Urinary bladder (tissue), 4 donors: ENCODE results near the gene CDKN2A. TPM values are rescaled to one million over a fixed set of nuclear protein-coding genes. Genes with fewer than 3 reads are reported as not detected.

Source experiments
- DNase-seq: peaks from one replicate; pipeline ENCODE4 v3.0.0-alpha.2; 2015; ENCODE audit errors: extremely low spot score
- H3K27ac ChIP-seq: one replicate; pipeline ENCODE4 v1.5.1; 2013; ENCODE audit warnings: low read depth, mild to moderate bottlenecking, moderate library complexity
- H3K36me3 ChIP-seq: one replicate; pipeline ENCODE4 v1.6.1; 2013; ENCODE audit warnings: mild to moderate bottlenecking, moderate library complexity; ENCODE audit not compliant: insufficient read depth
- H3K4me1 ChIP-seq: one replicate; pipeline ENCODE4 v1.6.1; 2013; ENCODE audit warnings: mild to moderate bottlenecking, moderate library complexity; ENCODE audit not compliant: insufficient read depth
- H3K4me3 ChIP-seq: one replicate; pipeline ENCODE4 v1.5.1; 2013; ENCODE audit warnings: low read depth, low read length
- WGBS: extraction: QIAGEN DNeasy Blood & Tissue Kit; methylation state at CpG from one replicate; pipeline ENCODE4 v1.1.7; 2013; 5-methylcytosine and 5-hydroxymethylcytosine counted together
- polyA plus RNA-seq: library from polyadenylated mRNA; stranded (reverse); fragments of 200-250 nt; gene quantifications from one replicate; pipeline ENCODE4 v1.2.3, GENCODE V29; 2013
- total RNA-seq: library from RNA; depleted of rRNA; stranded (reverse); fragments of >200 nt; gene quantifications from one replicate; pipeline ENCODE4 v1.2.3, GENCODE V29; 2014
- donor health status: healthy with polysubstance abuse.
- donor health status: healthy.

Gene CDKN2A
- total and polyA plus RNA-seq, 2 donors: 0.85 to 1.3 TPM

GRCh38 chr9:21996438-21996837, 2.2 kb upstream of the CDKN2A start:
- 77% methylated on average over 9 of the region's 9 CpGs for WGBS
- Histone ChIP-seq H3K4me1 (no peaks in the 10 kb centered on the region), H3K36me3 (no peaks in the 10 kb centered on the region), H3K4me3 (no peak overlapping the region), H3K27ac (no peak overlapping the region)
- no peak for DNase-seq

GRCh38 chr9:21995666-21996398, 1.6 kb upstream of the CDKN2A start:
- peak overlapping the region; percentile 85 for H3K27ac ChIP-seq
- 24% methylated on average over 54 of the region's 54 CpGs for WGBS
- peak overlapping the region; percentile 87 for H3K4me3 ChIP-seq
- DNase-seq: no peak
- H3K36me3 ChIP-seq: no peaks in the 10 kb centered on the region
- no peaks in the 10 kb centered on the region for H3K4me1 ChIP-seq

GRCh38 chr9:21995006-21995665, 944 bp upstream of the CDKN2A start:
- Histone ChIP-seq H3K27ac (peak overlapping the region; percentile 85), H3K4me3 (peak overlapping the region; percentile 87), H3K36me3 (no peaks in the 10 kb centered on the region), H3K4me1 (no peaks in the 10 kb centered on the region)
- WGBS: under 1% methylated on average over 56 of the region's 56 CpGs
- DNase-seq: no peak

- Histone ChIP-seq H3K27ac (peak within 1 kb of the TSS; percentile 85), H3K4me3 (peak within 1 kb of the TSS; percentile 87), H3K4me1 (no peaks in the 10 kb centered on the region), H3K36me3 (no peaks in the 10 kb centered on the region)
- DNase-seq: no peak
- WGBS: under 1% methylated on average over 43 of the region's 43 CpGs
These were observed 389 bp upstream of the CDKN2A start, which contains the start of gene CDKN2B-AS1 for GRCh38 chr9:21994556-21995005. CDKN2B-AS1 (plus strand) TSS chr9:21994791.

- DNase-seq: no peak
- Histone ChIP-seq H3K4me3 (no peak overlapping the region), H3K27ac (no peak overlapping the region), H3K4me1 (no peaks in the 10 kb centered on the region), H3K36me3 (no peaks in the 10 kb centered on the region)
- WGBS: 96% methylated on average over 4 of the region's 4 CpGs
These were observed 1.2 kb downstream of the CDKN2A start for GRCh38 chr9:21993007-21993406.

- DNase-seq: no peak
- Histone ChIP-seq H3K4me1 (no peaks in the 10 kb centered on the region), H3K36me3 (no peaks in the 10 kb centered on the region), H3K27ac (no peak overlapping the region), H3K4me3 (no peak overlapping the region)
- 91% methylated on average over 5 of the region's 5 CpGs for WGBS
These were observed 2.9 kb downstream of the CDKN2A start for GRCh38 chr9:21991072-21991959.

- H3K4me1 ChIP-seq: no peaks in the 10 kb centered on the region
- DNase-seq: no peak
- no peaks in the 10 kb centered on the region for H3K36me3 ChIP-seq
- 21% methylated on average over 35 of the region's 35 CpGs for WGBS
- H3K4me3 ChIP-seq: no peak overlapping the region
- H3K27ac ChIP-seq: no peak overlapping the region
These were observed 4.6 kb downstream of the CDKN2A start for GRCh38 chr9:21989440-21990189.

- no peak for DNase-seq
- no peak overlapping the region for H3K4me3 ChIP-seq
- WGBS: 32% methylated on average over 9 of the region's 9 CpGs
- no peaks in the 10 kb centered on the region for H3K4me1 ChIP-seq
- H3K27ac ChIP-seq: no peak overlapping the region
- no peaks in the 10 kb centered on the region for H3K36me3 ChIP-seq
These were observed 5.9 kb downstream of the CDKN2A start for GRCh38 chr9:21988056-21988990.

- no peak overlapping the region for H3K27ac ChIP-seq
- H3K4me3 ChIP-seq: no peak overlapping the region
- H3K36me3 ChIP-seq: no peaks in the 10 kb centered on the region
- DNase-seq: no peak
- no peaks in the 10 kb centered on the region for H3K4me1 ChIP-seq
- WGBS: 66% methylated on average over 5 of the region's 5 CpGs
These were observed 8.1 kb downstream of the CDKN2A start for GRCh38 chr9:21985964-21986667.

GRCh38 chr9:21984101-21984500, 10.1 kb downstream of the CDKN2A start:
- Histone ChIP-seq H3K4me3 (no peak overlapping the region), H3K4me1 (no peaks in the 10 kb centered on the region), H3K27ac (no peak overlapping the region), H3K36me3 (no peaks in the 10 kb centered on the region)
- no peak for DNase-seq

- 46% methylated on average over 1 of the region's 1 CpG for WGBS
- DNase-seq: no peak
- Histone ChIP-seq H3K27ac (no peak overlapping the region), H3K4me1 (no peaks in the 10 kb centered on the region), H3K4me3 (no peak overlapping the region), H3K36me3 (no peaks in the 10 kb centered on the region)
These were observed 10.6 kb downstream of the CDKN2A start for GRCh38 chr9:21983561-21983935.
